ENCODE results near the gene TET1. TPM values are rescaled to one million over a fixed set of nuclear protein-coding genes. Genes with fewer than 3 reads are reported as not detected.

Gene TET1
- total and polyA plus RNA-seq, 9 of the 15 experiments (the other 6 are each of a cell fraction or from before 2014, with no cell fraction given) = 2.6 to 21.3 (median 11.6) TPM

GRCh38 chr10:68562661-68563570 is 2.8 kb downstream of the TET1 start:
- Histone ChIP-seq H3K9ac (ENCODE audit: insufficient read depth in 1 of 2, low read depth in 2 of 2, low read length in 2 of 2) (peak overlapping the region; percentile 87 to 90), H3K4me3 (peak overlapping the region; percentile 88)
- TF ChIP-seq ZC3H11A (IDR thresholded peaks at IDR 0.05; ENCODE audit: low read depth, low read length) (no peak), GMEB1 (CRISPR knock-in tag; IDR thresholded peaks at IDR 0.05) (0 out of 2 replicates have a peak, but pooled peaks have one; percentile 29), ATF3 (IDR thresholded peaks at IDR 0.05) (no peak), ATF3 (CRISPR knock-in tag; conservative IDR thresholded peaks at IDR 0.05) (no peak), ZBTB7A (IDR thresholded peaks at IDR 0.05; ENCODE audit: borderline replicate concordance, control insufficient read depth, low read depth, low read length) (peak; percentile 56; the same call in 1 of the 2 replicates), MXI1 (IDR thresholded peaks at IDR 0.05; ENCODE audit: low read depth, low read length) (no peak), PHF8 (IDR thresholded peaks at IDR 0.05; ENCODE audit: borderline replicate concordance, low read length) (no peak; the same call in 1 of the 2 replicates), SUPT5H (IDR thresholded peaks at IDR 0.05) (peak; percentile 75), PURB (CRISPR knock-in tag; IDR thresholded peaks at IDR 0.05; ENCODE audit: low read depth) (no peak), TAL1 (IDR thresholded peaks at IDR 0.05) (peak; percentile 47), TBL1XR1 (IDR thresholded peaks at IDR 0.05; ENCODE audit: low read length in 2 of 2) (0 out of 4 replicates have a peak, but pooled peaks of 1 of the 2 experiments have one; percentile 41), SMAD4 (CRISPR knock-in tag; conservative IDR thresholded peaks at IDR 0.05) (peak; percentile 37), ZEB2 (IDR thresholded peaks at IDR 0.05) (peak; percentile 62; the same call in 1 of the 2 replicates), HNRNPH1 (optimal IDR thresholded peaks at IDR 0.05; ENCODE audit: low read depth, low read length) (no peak), SMARCB1 (IDR thresholded peaks at IDR 0.05; ENCODE audit: insufficient read length, low read depth) (no peak), TOE1 (IDR thresholded peaks at IDR 0.05; ENCODE audit: borderline replicate concordance) (peak; percentile 61), TOE1 (CRISPR knock-in tag; IDR thresholded peaks at IDR 0.05; ENCODE audit: borderline replicate concordance, low read depth) (no peak), MAZ (CRISPR knock-in tag; conservative IDR thresholded peaks at IDR 0.05 in 1 of 2, IDR thresholded peaks at IDR 0.05 in 1 of 2) (peak in 1 of 2 experiments; percentile 7; a peak in 1 of 4 replicates), CBX5 (IDR thresholded peaks at IDR 0.05; ENCODE audit: borderline replicate concordance, low read depth) (no peak), CEBPB (tag; IDR thresholded peaks at IDR 0.05) (no peak)

More at GRCh38 chr10:68562661-68563570, 2.8 kb downstream of the TET1 start:
- Histone ChIP-seq H4K20me1 (replicated peaks; ENCODE audit: control insufficient read depth, insufficient read depth, low read length) (no peaks in the 10 kb centered on the region), H3K4me1 (replicated peaks in 1 of 2; ENCODE audit: control insufficient read depth in 2 of 2, insufficient read depth in 2 of 2, low read length in 2 of 2) (peaks cover 20 to 22% of the 10 kb centered on the region in 2 experiments), H3K9me3 (replicated peaks; ENCODE audit: control insufficient read depth, insufficient read depth, low read depth, low read length) (no peaks in the 10 kb centered on the region), H3K9me1 (ENCODE audit: control insufficient read depth, insufficient read depth, low read length) (no peaks in the 10 kb centered on the region), H3K27ac (ENCODE audit: extremely low read depth, low read depth, low read length) (peak overlapping the region; percentile 95), H3K79me2 (ENCODE audit: control insufficient read depth, insufficient read depth, low read length) (peaks cover 77% of the 10 kb centered on the region), H3K27me3 (ENCODE audit: control insufficient read depth in 2 of 2, insufficient read depth in 2 of 2, low read length in 2 of 2) (no peaks in the 10 kb centered on the region), H3K4me2 (ENCODE audit: insufficient read depth, low read length) (peak overlapping the region; percentile 92), H2AFZ (ENCODE audit: low read depth, low read length) (peak overlapping the region; percentile 86), H3K36me3 (ENCODE audit: control insufficient read depth, insufficient read depth, low read length) (peaks cover 6% of the 10 kb centered on the region; the same call in 2 of the 3 replicates)
- peak; percentile 90 for FAIRE-seq
- DNase-seq (ENCODE audit: extremely low read depth in 1 of 4, low spot score in 3 of 4) = peak; percentile 67 to 92 (median 74)
- no TSS peak for BruUV-seq (replicated peaks)
- in situ Hi-C loops (cut with MboI) (no loop called here), intact Hi-C loops (cut with micrococcal nuclease) (loop anchor here (5.0 kb wide), 1 partner anchor 156 kb away; the partner anchor contains the start of gene RUFY2)
- POLR2A ChIA-PET = interaction anchor here (0.5 to 3.4 kb wide), 8 partner anchors 11 to 744 kb away, joined by 3 to 25 read pairs (median 7); no protein-coding TSS in a partner anchor
- CTCF ChIA-PET (ENCODE audit: low intra/inter-chr PET ratio) = no interaction called here
- WGBS (ENCODE audit: insufficient coverage, low coverage, missing lambda C conversion rate) = under 1% methylated on average over 12 of the region's 12 CpGs
- peak; percentile 31 for ATAC-seq

Data from K562 (cell line).